ENCODE measurements around the gene ADCY2. TPM values are rescaled to one million over a fixed set of nuclear protein-coding genes. Genes with fewer than 3 reads are reported as not detected.

Gene ADCY2
- total RNA-seq, 1 experiment from 2014 or later = not detected

GRCh38 chr5:7405277-7405676, 9.3 kb downstream of the ADCY2 start:
- intact Hi-C loops (cut with micrococcal nuclease; ENCODE audit: unreplicated experiment) = no loop called here
- H3K27me3 Mint-ChIP-seq (ENCODE audit: unreplicated experiment) = no peaks in the 10 kb centered on the region
- CTCF ChIA-PET = no interaction called here
- no peak overlapping the region for H3K27ac Mint-ChIP-seq (ENCODE audit: unreplicated experiment)
- no peak overlapping the region for H3K4me3 Mint-ChIP-seq (ENCODE audit: low read depth, unreplicated experiment)
- H3K4me1 Mint-ChIP-seq (ENCODE audit: low read depth, unreplicated experiment) = no peaks in the 10 kb centered on the region
- no peaks in the 10 kb centered on the region for H3K36me3 Mint-ChIP-seq (ENCODE audit: insufficient read depth, unreplicated experiment)
- TF ChIP-seq CTCF (IDR thresholded peaks at IDR 0.05; ENCODE audit: unreplicated experiment) = no peak
- no TSS peak for BruUV-seq (replicated peaks)
- H3K9me3 Mint-ChIP-seq (ENCODE audit: low read depth, unreplicated experiment) = peaks cover 6% of the 10 kb centered on the region
- DNase-seq = no peak

- CTCF ChIA-PET = no interaction called here
- Mint-ChIP-seq H3K4me1 (ENCODE audit: low read depth, unreplicated experiment) (no peaks in the 10 kb centered on the region), H3K4me3 (ENCODE audit: low read depth, unreplicated experiment) (no peak overlapping the region), H3K9me3 (ENCODE audit: low read depth, unreplicated experiment) (peaks cover 4% of the 10 kb centered on the region), H3K27ac (ENCODE audit: unreplicated experiment) (no peak overlapping the region), H3K27me3 (ENCODE audit: unreplicated experiment) (no peaks in the 10 kb centered on the region), H3K36me3 (ENCODE audit: insufficient read depth, unreplicated experiment) (no peaks in the 10 kb centered on the region)
- intact Hi-C loops (cut with micrococcal nuclease; ENCODE audit: unreplicated experiment) = no loop called here
- BruUV-seq (replicated peaks) = no TSS peak
- no peak for DNase-seq
- no peak for TF ChIP-seq CTCF (IDR thresholded peaks at IDR 0.05; ENCODE audit: unreplicated experiment)
Observed at GRCh38 chr5:7410936-7411511, 15.1 kb downstream of the ADCY2 start.

GRCh38 chr5:7412409-7412808, 16.5 kb downstream of the ADCY2 start:
- H3K4me1 Mint-ChIP-seq (ENCODE audit: low read depth, unreplicated experiment) = no peaks in the 10 kb centered on the region
- DNase-seq = no peak

GRCh38 chr5:7415123-7415522, 19.2 kb downstream of the ADCY2 start:
- no peak for DNase-seq
- Mint-ChIP-seq H3K27me3 (ENCODE audit: unreplicated experiment) (no peaks in the 10 kb centered on the region), H3K27ac (ENCODE audit: unreplicated experiment) (no peak overlapping the region), H3K4me3 (ENCODE audit: low read depth, unreplicated experiment) (no peak overlapping the region), H3K36me3 (ENCODE audit: insufficient read depth, unreplicated experiment) (no peaks in the 10 kb centered on the region), H3K9me3 (ENCODE audit: low read depth, unreplicated experiment) (no peaks in the 10 kb centered on the region), H3K4me1 (ENCODE audit: low read depth, unreplicated experiment) (no peaks in the 10 kb centered on the region)
- no peak for TF ChIP-seq CTCF (IDR thresholded peaks at IDR 0.05; ENCODE audit: unreplicated experiment)
- intact Hi-C loops (cut with micrococcal nuclease; ENCODE audit: unreplicated experiment) = no loop called here
- CTCF ChIA-PET = no interaction called here
- no TSS peak for BruUV-seq (replicated peaks)

More at GRCh38 chr5:7412409-7412808, 16.5 kb downstream of the ADCY2 start:
- no peak overlapping the region for H3K4me3 Mint-ChIP-seq (ENCODE audit: low read depth, unreplicated experiment)
- H3K27ac Mint-ChIP-seq (ENCODE audit: unreplicated experiment) = no peak overlapping the region
- H3K9me3 Mint-ChIP-seq (ENCODE audit: low read depth, unreplicated experiment) = no peaks in the 10 kb centered on the region
- intact Hi-C loops (cut with micrococcal nuclease; ENCODE audit: unreplicated experiment) = no loop called here
- no TSS peak for BruUV-seq (replicated peaks)
- CTCF ChIA-PET = no interaction called here
- no peaks in the 10 kb centered on the region for H3K27me3 Mint-ChIP-seq (ENCODE audit: unreplicated experiment)
- no peak for TF ChIP-seq CTCF (IDR thresholded peaks at IDR 0.05; ENCODE audit: unreplicated experiment)
- H3K36me3 Mint-ChIP-seq (ENCODE audit: insufficient read depth, unreplicated experiment) = no peaks in the 10 kb centered on the region
